Stimulated activated CD8-positive, alpha-beta memory T cell treated with anti-CD3 and anti-CD28 coated beads, Interleukin-12 subunit alpha, Interleukin-12 subunit beta, amount 100 ng/mL, for 4 hours (primary cell): ENCODE results near the gene SPDYE18.
"Not testable (repeated sequence)": the region's sequence is repeated elsewhere in the genome, so short reads cannot be mapped to it uniquely, and the experiment has no call there.

Experiments used
- DNase-seq: peaks from one replicate; pipeline ENCODE4 v3.0.0-alpha.2; 2020; ENCODE audit warnings: low read depth

The SPDYE18 gene

GRCh38 chr7:77006127-77007110 is 55.9 kb downstream of the SPDYE18 start:
- DNase-seq, result not testable (repeated sequence)

GRCh38 chr7:77005461-77006057 is 56.8 kb downstream of the SPDYE18 start:
- DNase-seq, result not testable (repeated sequence)

GRCh38 chr7:77004151-77004550 is 58.2 kb downstream of the SPDYE18 start:
- not testable (repeated sequence) for DNase-seq

GRCh38 chr7:77003241-77003640 is 59.1 kb downstream of the SPDYE18 start:
- not testable (repeated sequence) for DNase-seq

GRCh38 chr7:77002678-77003233 is 59.6 kb downstream of the SPDYE18 start:
- DNase-seq, result not testable (repeated sequence)

- not testable (repeated sequence) for DNase-seq
Measured at GRCh38 chr7:77002104-77002503, 60.3 kb downstream of the SPDYE18 start.
